Tibial nerve (tissue), 4 donors: ENCODE results near the gene OPN1SW.

Experiments used
- EP300 ChIP-seq, 2 donors: sonication (generic); formaldehyde crosslinking; IDR thresholded peaks; one replicate each; pipeline ENCODE4 v1.6.1; 2017; ENCODE audit warnings: antibody characterized with exemption in 2 of 2, mild to moderate bottlenecking in 1 of 2
- POLR2A ChIP-seq, 2 donors: fragments of 450-650 bp; IDR thresholded peaks; one replicate each; pipeline ENCODE4 v1.6.1; 2017; ENCODE audit warnings: antibody characterized with exemption in 2 of 2, mild to moderate bottlenecking in 2 of 2, moderate library complexity in 2 of 2
- TF ChIP-seq, protein P1 (sequence below), 5 experiments: fragments of 200-600 bp in 3 of 5; fragments of 450-650 bp in 2 of 5; sonication (generic) in 3 of 5; IDR thresholded peaks; one replicate each; pipeline ENCODE4 v1.5.1; 2016 to 2019; ENCODE audit warnings: antibody characterized with exemption in 5 of 5, mild to moderate bottlenecking in 3 of 5, moderate library complexity in 2 of 5

DNA sequence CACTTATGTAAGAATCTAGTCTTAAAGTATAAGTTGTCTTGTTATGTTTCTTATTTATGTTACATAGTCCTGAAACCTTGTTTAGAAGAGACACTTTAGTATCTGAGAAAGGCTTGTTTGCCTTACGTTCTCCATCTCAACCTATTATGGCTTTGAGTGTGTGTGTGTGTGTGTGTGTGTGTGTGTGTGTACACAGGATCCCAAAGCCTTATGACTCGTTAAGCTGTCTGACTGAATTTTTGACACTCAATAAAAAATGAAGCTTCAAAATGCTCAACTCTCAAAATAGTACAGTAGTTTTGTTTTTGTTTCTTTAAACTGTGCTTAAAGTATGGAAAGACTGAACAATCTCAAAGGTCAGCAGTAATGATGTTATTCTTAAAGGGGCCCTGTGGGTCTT lies 18.4 kb downstream of the OPN1SW start:
- TF ChIP-seq, protein P1, sequence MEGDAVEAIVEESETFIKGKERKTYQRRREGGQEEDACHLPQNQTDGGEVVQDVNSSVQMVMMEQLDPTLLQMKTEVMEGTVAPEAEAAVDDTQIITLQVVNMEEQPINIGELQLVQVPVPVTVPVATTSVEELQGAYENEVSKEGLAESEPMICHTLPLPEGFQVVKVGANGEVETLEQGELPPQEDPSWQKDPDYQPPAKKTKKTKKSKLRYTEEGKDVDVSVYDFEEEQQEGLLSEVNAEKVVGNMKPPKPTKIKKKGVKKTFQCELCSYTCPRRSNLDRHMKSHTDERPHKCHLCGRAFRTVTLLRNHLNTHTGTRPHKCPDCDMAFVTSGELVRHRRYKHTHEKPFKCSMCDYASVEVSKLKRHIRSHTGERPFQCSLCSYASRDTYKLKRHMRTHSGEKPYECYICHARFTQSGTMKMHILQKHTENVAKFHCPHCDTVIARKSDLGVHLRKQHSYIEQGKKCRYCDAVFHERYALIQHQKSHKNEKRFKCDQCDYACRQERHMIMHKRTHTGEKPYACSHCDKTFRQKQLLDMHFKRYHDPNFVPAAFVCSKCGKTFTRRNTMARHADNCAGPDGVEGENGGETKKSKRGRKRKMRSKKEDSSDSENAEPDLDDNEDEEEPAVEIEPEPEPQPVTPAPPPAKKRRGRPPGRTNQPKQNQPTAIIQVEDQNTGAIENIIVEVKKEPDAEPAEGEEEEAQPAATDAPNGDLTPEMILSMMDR (IDR thresholded peaks at IDR 0.05): no peak
- TF ChIP-seq POLR2A (IDR thresholded peaks at IDR 0.05) (no peak), EP300 (IDR thresholded peaks at IDR 0.05) (no peak)
